A549 (cell line): ENCODE data around the gene CELF2. TPM values are rescaled to one million over a fixed set of nuclear protein-coding genes. Genes with fewer than 3 reads are reported as not detected.

ENCODE experiments used
- ATAC-seq, 2 experiments: fragments of 200-7000 bp in 1 of 2; fragments of >200 bp in 1 of 2; cut with Nextera tagmentation in 1 of 2; cut with Tn5 transposase in 1 of 2; 3 replicates each; pipeline versions ENCODE4 v1.8.0 to v1.9.1; 2018 to 2020; ENCODE audit warnings: mild to moderate bottlenecking in 1 of 2, moderate library complexity in 1 of 2
- CTCF ChIA-PET: fragments of 300-600 bp; sonication (Branson Sonifier 250); formaldehyde crosslinking; extraction: SDS; loops from one replicate; lab custom pipeline; 2021; ENCODE audit warnings: antibody characterized with exemption, inconsistent platforms; lab: Yijun Ruan, JAX
- POLR2A ChIA-PET: fragments of 350-600 bp; formaldehyde crosslinking; extraction: SDS; loops from one replicate; lab custom pipeline; 2021; ENCODE audit warnings: antibody characterized with exemption, inconsistent platforms; lab: Yijun Ruan, JAX
- DNase-seq, 2 experiments: peaks; one replicate each; pipeline versions ENCODE4 v3.0.0 to v3.0.0-alpha.2; 2011 to 2016; ENCODE audit warnings: low read depth in 1 of 2, low spot score in 1 of 2
- FAIRE-seq: peaks from 2 replicates; lab custom pipeline; 2011; peaks lifted over from hg19 to GRCh38; lab: Jason Lieb, UNC
- H3K27ac ChIP-seq, 2 experiments: fragments of >200 bp; sonication (Bioruptor Twin); formaldehyde crosslinking; 3 replicates each; pipeline ENCODE4 v1.5.1; 2016 to 2017
- H3K4me1 ChIP-seq: fragments of >200 bp; sonication (Bioruptor Twin); formaldehyde crosslinking; 3 replicates; pipeline ENCODE4 v1.6.1; 2016
- H3K4me2 ChIP-seq: fragments of >200 bp; sonication (Bioruptor Twin); formaldehyde crosslinking; 3 replicates; pipeline ENCODE4 v1.6.1; 2016
- H3K4me3 ChIP-seq: fragments of >200 bp; sonication (Bioruptor Twin); formaldehyde crosslinking; 3 replicates; pipeline ENCODE4 v1.5.1; 2016
- H3K9me3 ChIP-seq: fragments of >200 bp; sonication (Bioruptor Twin); formaldehyde crosslinking; 3 replicates; pipeline ENCODE4 v1.6.1; 2016
- BCL3 ChIP-seq: fragments of >200 bp; sonication (Bioruptor Twin); formaldehyde crosslinking; IDR thresholded peaks from 3 replicates; pipeline ENCODE4 v1.6.1; 2016
- GATA3 ChIP-seq: IDR thresholded peaks from 2 replicates; pipeline ENCODE4 v1.6.1; 2012; ENCODE audit warnings: borderline replicate concordance
- HES2 ChIP-seq: fragments of >200 bp; sonication (Bioruptor Twin); formaldehyde crosslinking; IDR thresholded peaks from 2 replicates; pipeline ENCODE4 v1.6.1; 2016
- HMGXB4 ChIP-seq: fragments of 250-450 bp; sonication (Bioruptor Pico); IDR thresholded peaks from 2 replicates; pipeline ENCODE4 v1.5.0; 2021; ENCODE audit warnings: mild to moderate bottlenecking, moderate library complexity, borderline replicate concordance
- HOXB5 ChIP-seq: fragments of 250-450 bp; sonication (Bioruptor Pico); IDR thresholded peaks from 2 replicates; pipeline ENCODE4 v1.5.0; 2020; ENCODE audit warnings: mild to moderate bottlenecking, moderate library complexity
- JUN ChIP-seq, 2 experiments: fragments of >200 bp; sonication (Bioruptor Twin); formaldehyde crosslinking; IDR thresholded peaks; 2 replicates in 1 of 2; 3 replicates in 1 of 2; pipeline ENCODE4 v1.6.1; 2016 to 2017
- MAZ ChIP-seq: fragments of 150-350 bp; IDR thresholded peaks from 2 replicates; pipeline ENCODE4 v1.6.1; 2014; ENCODE audit warnings: antibody characterized with exemption, low read depth, low read length, borderline replicate concordance
- NPAS2 ChIP-seq: fragments of 250-450 bp; sonication (Bioruptor Pico); IDR thresholded peaks from 2 replicates; pipeline ENCODE4 v1.8.0; 2022; ENCODE audit warnings: mild to moderate bottlenecking, moderate library complexity, borderline replicate concordance
- NR3C1 ChIP-seq: fragments of >200 bp; sonication (Bioruptor Twin); formaldehyde crosslinking; IDR thresholded peaks from 3 replicates; pipeline ENCODE4 v1.6.1; 2017
- PBX3 ChIP-seq: IDR thresholded peaks from 2 replicates; pipeline ENCODE4 v1.6.1; 2012
- POLR2AphosphoS2 ChIP-seq: conservative IDR thresholded peaks from 2 replicates; pipeline ENCODE4 v1.6.1; 2012; ENCODE audit warnings: low read length, improper control_type of control experiment, inconsistent platforms
- RAD21 ChIP-seq, 2 experiments: fragments of >200 bp in 1 of 2; sonication (Bioruptor Twin) in 1 of 2; formaldehyde crosslinking in 1 of 2; IDR thresholded peaks in 1 of 2; conservative IDR thresholded peaks in 1 of 2; 2 replicates in 1 of 2; 3 replicates in 1 of 2; pipeline ENCODE4 v1.6.1; 2012 to 2018; ENCODE audit warnings: inconsistent platforms in 1 of 2
- REST ChIP-seq: fragments of 200-600 bp; sonication (generic); IDR thresholded peaks from 2 replicates; pipeline ENCODE4 v1.6.1; 2016; ENCODE audit warnings: antibody characterized with exemption, mild to moderate bottlenecking, moderate library complexity
- RFX5 ChIP-seq: fragments of 450-650 bp; IDR thresholded peaks from 2 replicates; pipeline ENCODE4 v1.7.1; 2014; ENCODE audit warnings: antibody characterized with exemption, mild to moderate bottlenecking, moderate library complexity
- ZNF302 ChIP-seq: fragments of 250-450 bp; sonication (Bioruptor Pico); IDR thresholded peaks from 2 replicates; pipeline ENCODE4 v1.9.0; 2021; ENCODE audit warnings: inconsistent platforms, mild to moderate bottlenecking, moderate library complexity
- ZSCAN20 ChIP-seq: fragments of 250-450 bp; sonication (Bioruptor Pico); IDR thresholded peaks from 2 replicates; pipeline ENCODE4 v1.8.0; 2022; ENCODE audit warnings: mild to moderate bottlenecking, moderate library complexity
- WGBS: methylation state at CpG from one replicate; pipeline ENCODE4 v1.1.6; 2017; ENCODE audit errors: missing lambda C conversion rate; 5-methylcytosine and 5-hydroxymethylcytosine counted together
- polyA plus RNA-seq, 4 experiments: library from polyadenylated mRNA; depleted of rRNA in 3 of 4; stranded (reverse); fragments of >200 nt; fragmentation: RNase III in 1 of 4; extraction: RNeasy Plus Mini Kit Qiagen cat#74134 plus additional on column Dnase treatment in 1 of 4; gene quantifications; 2 replicates in 3 of 4; 3 replicates in 1 of 4; pipeline ENCODE4 v1.2.3, GENCODE V29; 2011 to 2017

CELF2 gene
- polyA plus RNA-seq, 2 of the 4 experiments (the other 2 are of a cell fraction): 0.01 to 0.03 TPM

- no peaks in the 10 kb centered on the region for H3K9me3 ChIP-seq
- no peak for TF ChIP-seq BCL3
- CTCF ChIA-PET: no interaction called here
- H3K4me2 ChIP-seq: no peak overlapping the region
- POLR2A ChIA-PET: no interaction called here
- H3K4me1 ChIP-seq: no peaks in the 10 kb centered on the region
- ATAC-seq (no peak), FAIRE-seq (no peak), DNase-seq (no peak)
- no peak overlapping the region for H3K4me3 ChIP-seq
- whole genome bisulfite sequencing: 0% methylated on average over 5 of the region's 5 CpGs
- H3K27ac ChIP-seq: no peak overlapping the region
Measured at GRCh38 chr10:10973310-10973709, 44.4 kb upstream of the CELF2 start.

GRCh38 chr10:10975647-10976046, 42.0 kb upstream of the CELF2 start:
- no peak overlapping the region for H3K4me3 ChIP-seq
- ChIA-PET POLR2A (no interaction called here), CTCF (no interaction called here)
- no peak for FAIRE-seq
- DNase-seq: no peak
- no peak overlapping the region for H3K4me2 ChIP-seq
- no peak overlapping the region for H3K27ac ChIP-seq
- TF ChIP-seq ZNF302 (CRISPR knock-in tag): no peak
- no peak for TF ChIP-seq HES2
- no peak for TF ChIP-seq GATA3
- TF ChIP-seq HMGXB4 (CRISPR knock-in tag): no peak
- ATAC-seq: no peak
- no peaks in the 10 kb centered on the region for H3K9me3 ChIP-seq
- WGBS: 0% methylated on average over 2 of the region's 2 CpGs
- H3K4me1 ChIP-seq: no peaks in the 10 kb centered on the region

- H3K9me3 ChIP-seq: no peaks in the 10 kb centered on the region
- H3K4me1 ChIP-seq: no peaks in the 10 kb centered on the region
- no peak for ATAC-seq
- POLR2A ChIA-PET: no interaction called here
- no peak overlapping the region for H3K4me2 ChIP-seq
- no peak overlapping the region for H3K27ac ChIP-seq
- TF ChIP-seq JUN (IDR thresholded peaks at IDR 0.05) (no peak), REST (no peak), RFX5 (no peak), HOXB5 (CRISPR knock-in tag) (no peak), POLR2AphosphoS2 (no peak), NR3C1 (no peak), MAZ (no peak), RAD21 (conservative IDR thresholded peaks at IDR 0.05 in 1 of 2, IDR thresholded peaks at IDR 0.05 in 1 of 2) (no peak), ZSCAN20 (no peak), NPAS2 (CRISPR knock-in tag) (no peak), PBX3 (no peak)
- CTCF ChIA-PET: no interaction called here
- no peak for FAIRE-seq
- WGBS: 0% methylated on average over 4 of the region's 4 CpGs
- H3K4me3 ChIP-seq: no peak overlapping the region
- DNase-seq: no peak
Measured at GRCh38 chr10:10976652-10977051, 41.0 kb upstream of the CELF2 start.
